ENCODE measurements around the gene TSHZ2. TPM values are rescaled to one million over a fixed set of nuclear protein-coding genes. Genes with fewer than 3 reads are reported as not detected.

TSHZ2 gene
- total and polyA plus RNA-seq, 5 donors from 2014 or later = 1.00 to 41.7 (median 2.1) TPM

DNA sequence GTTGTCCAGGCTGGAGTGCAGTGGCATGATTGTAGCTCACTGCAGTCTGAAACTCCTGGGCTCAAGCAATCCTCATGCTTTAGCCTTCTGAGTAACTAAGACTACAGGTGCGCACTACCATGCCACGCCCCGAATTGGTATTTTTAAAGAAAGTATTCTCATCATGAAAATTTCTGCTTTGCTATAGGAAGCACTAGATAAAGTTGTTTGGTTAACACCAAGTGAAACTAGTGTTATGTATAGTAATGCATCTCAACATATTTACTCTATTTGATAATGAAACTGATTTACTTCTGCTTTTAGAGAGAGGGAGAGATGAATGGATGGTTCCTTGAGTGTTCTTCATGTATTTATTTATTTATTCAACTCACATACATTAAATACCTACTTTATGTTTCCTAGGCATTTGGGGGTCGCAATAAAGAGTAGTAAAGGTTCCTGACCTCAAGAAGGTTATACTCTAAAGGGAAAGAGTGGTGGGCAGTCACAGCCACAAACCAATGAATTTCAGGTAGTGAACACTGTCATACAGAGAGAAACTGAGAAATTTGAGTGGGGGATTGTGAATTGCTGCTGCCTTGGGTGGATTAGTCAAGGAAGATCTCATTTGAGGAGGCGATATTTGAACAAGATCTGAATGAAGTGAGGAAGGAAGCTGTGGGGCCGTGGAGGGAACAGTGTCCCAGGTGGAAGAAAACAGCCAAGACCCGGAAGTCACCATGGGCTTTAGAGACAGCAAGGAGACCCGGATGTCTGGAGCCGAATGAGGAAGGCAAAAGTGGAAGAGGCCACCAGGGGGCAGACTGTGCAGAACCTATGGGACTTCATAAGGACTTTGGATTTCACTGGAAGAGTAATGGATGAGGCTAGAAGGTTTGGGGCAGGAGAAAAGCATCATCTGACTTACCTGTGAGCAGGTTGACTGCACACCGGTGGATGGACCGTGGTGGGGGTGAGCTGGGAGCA is 185.6 kb downstream of the TSHZ2 start:
- Mint-ChIP-seq H3K4me3 (peak overlapping the region in 1 of 4 donors; percentile 17), H3K36me3 (no peaks in the 10 kb centered on the region), H3K27ac (peak overlapping the region in 2 of 3 donors; percentile 4 to 38), H3K9me3 (peaks cover 0 to 1% (median 0%) of the 10 kb centered on the region in 7 donors), H3K4me1 (peaks cover 5 to 26% (median 14%) of the 10 kb centered on the region in 4 donors), H3K27me3 (no peaks in the 10 kb centered on the region)
- Histone ChIP-seq H3K27ac (ENCODE audit: insufficient read depth, low read length, poor library complexity, severe bottlenecking) (no peak overlapping the region), H3K36me3 (ENCODE audit: control insufficient read depth, insufficient read depth, low read length) (no peaks in the 10 kb centered on the region), H3K4me1 (ENCODE audit: control insufficient read depth, insufficient read depth, low read length, poor library complexity, severe bottlenecking) (no peaks in the 10 kb centered on the region), H3K9me3 (ENCODE audit: control insufficient read depth in 2 of 2, low read length in 2 of 2) (no peaks in the 10 kb centered on the region), H3K4me3 (ENCODE audit: low read depth, low read length) (no peak overlapping the region), H3K27me3 (ENCODE audit: control insufficient read depth, insufficient read depth, low read length) (no peaks in the 10 kb centered on the region)
- ATAC-seq (ENCODE audit: low read depth in 2 of 2) (no peak), DNase-seq (peak in 2 of 3 donors; percentile 13 to 45)

DNA sequence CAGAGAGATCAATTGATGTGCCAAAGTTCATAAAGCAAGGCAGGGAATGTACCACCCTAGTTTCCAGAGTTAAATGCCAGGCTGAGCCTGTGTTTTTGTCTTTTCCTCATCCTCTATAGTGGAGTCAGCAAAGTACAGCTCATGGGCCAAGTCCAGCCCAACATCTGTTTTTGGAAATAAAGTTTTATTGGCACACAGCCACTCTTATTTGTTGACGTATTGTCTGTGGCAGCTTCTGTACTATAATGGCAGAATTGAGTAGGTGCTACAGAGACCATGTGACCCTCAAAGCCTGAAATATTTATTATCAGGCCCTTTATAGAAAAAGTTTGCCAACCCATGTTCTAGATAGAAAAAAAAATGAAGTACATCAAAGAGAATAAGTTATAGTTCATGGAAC is 187.0 kb downstream of the TSHZ2 start:
- no peaks in the 10 kb centered on the region for H3K27me3 ChIP-seq (ENCODE audit: control insufficient read depth, insufficient read depth, low read length)
- Mint-ChIP-seq H3K27ac (no peak overlapping the region), H3K4me3 (no peak overlapping the region), H3K4me1 (peaks cover 5 to 22% (median 14%) of the 10 kb centered on the region in 4 donors), H3K36me3 (no peaks in the 10 kb centered on the region), H3K9me3 (peaks cover 0 to 1% (median 0%) of the 10 kb centered on the region in 7 donors), H3K27me3 (no peaks in the 10 kb centered on the region)
- no peak for ATAC-seq (ENCODE audit: low read depth in 2 of 2)
- no peak overlapping the region for H3K4me3 ChIP-seq (ENCODE audit: low read depth, low read length)
- H3K27ac ChIP-seq (ENCODE audit: insufficient read depth, low read length, poor library complexity, severe bottlenecking) = no peak overlapping the region
- no peaks in the 10 kb centered on the region for H3K4me1 ChIP-seq (ENCODE audit: control insufficient read depth, insufficient read depth, low read length, poor library complexity, severe bottlenecking)
- no peak for DNase-seq
- H3K36me3 ChIP-seq (ENCODE audit: control insufficient read depth, insufficient read depth, low read length) = no peaks in the 10 kb centered on the region
- H3K9me3 ChIP-seq (ENCODE audit: control insufficient read depth in 2 of 2, low read length in 2 of 2) = no peaks in the 10 kb centered on the region

DNA sequence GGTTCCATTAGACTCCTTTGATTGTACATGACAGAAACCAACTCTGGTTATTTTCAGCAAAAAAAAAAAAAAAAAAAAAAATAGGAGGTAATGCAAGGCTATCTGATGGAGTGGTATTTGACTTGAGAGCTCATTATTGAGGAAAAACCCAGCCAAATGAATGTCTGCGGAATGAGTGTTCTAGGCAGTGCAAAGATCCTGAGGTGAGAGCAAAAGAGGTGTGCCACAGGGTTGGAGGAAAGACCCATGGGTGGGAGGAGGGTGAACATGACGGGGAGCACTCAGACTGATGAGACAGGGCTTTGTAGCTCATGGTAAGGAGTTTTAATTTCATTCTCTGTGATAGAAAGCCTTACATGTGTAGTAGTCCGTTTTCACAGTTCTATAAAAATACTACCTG is 188.9 kb downstream of the TSHZ2 start:
- DNase-seq (no peak), ATAC-seq (ENCODE audit: low read depth in 2 of 2) (no peak)
- H3K4me3 ChIP-seq (ENCODE audit: low read depth, low read length) = no peak overlapping the region
- no peaks in the 10 kb centered on the region for H3K36me3 ChIP-seq (ENCODE audit: control insufficient read depth, insufficient read depth, low read length)
- H3K4me1 ChIP-seq (ENCODE audit: control insufficient read depth, insufficient read depth, low read length, poor library complexity, severe bottlenecking) = no peaks in the 10 kb centered on the region
- Mint-ChIP-seq H3K9me3 (peaks cover 0 to 1% (median 0%) of the 10 kb centered on the region in 7 donors), H3K27ac (no peak overlapping the region), H3K4me3 (no peak overlapping the region), H3K4me1 (peaks cover 5 to 20% (median 9%) of the 10 kb centered on the region in 4 donors), H3K36me3 (no peaks in the 10 kb centered on the region), H3K27me3 (no peaks in the 10 kb centered on the region)
- no peak overlapping the region for H3K27ac ChIP-seq (ENCODE audit: insufficient read depth, low read length, poor library complexity, severe bottlenecking)
- H3K9me3 ChIP-seq (ENCODE audit: control insufficient read depth in 2 of 2, low read length in 2 of 2) = no peaks in the 10 kb centered on the region
- H3K27me3 ChIP-seq (ENCODE audit: control insufficient read depth, insufficient read depth, low read length) = no peaks in the 10 kb centered on the region

DNA sequence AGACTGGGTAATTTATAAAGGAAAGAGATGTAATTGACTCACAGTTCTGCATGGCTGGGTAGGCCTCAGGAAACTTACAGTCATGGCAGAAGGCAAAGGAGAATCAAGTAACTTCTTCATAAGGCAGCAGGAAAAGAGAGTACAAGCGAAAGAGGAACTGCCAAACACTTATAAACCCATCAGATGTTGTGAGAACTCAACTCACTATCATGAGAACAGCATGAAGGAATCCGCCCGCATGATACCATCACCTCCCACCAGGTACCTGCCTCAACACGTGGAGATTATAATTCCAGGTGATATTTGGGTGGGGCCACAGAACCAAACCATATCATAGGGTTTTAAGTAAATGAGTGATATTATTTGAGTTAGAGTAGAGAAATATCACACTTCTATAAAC is 189.3 kb downstream of the TSHZ2 start:
- H3K9me3 ChIP-seq (ENCODE audit: control insufficient read depth in 2 of 2, low read length in 2 of 2) = no peaks in the 10 kb centered on the region
- no peaks in the 10 kb centered on the region for H3K36me3 ChIP-seq (ENCODE audit: control insufficient read depth, insufficient read depth, low read length)
- no peaks in the 10 kb centered on the region for H3K27me3 ChIP-seq (ENCODE audit: control insufficient read depth, insufficient read depth, low read length)
- DNase-seq (no peak), ATAC-seq (ENCODE audit: low read depth in 2 of 2) (no peak)
- H3K4me3 Mint-ChIP-seq = no peak overlapping the region
- no peaks in the 10 kb centered on the region for H3K4me1 ChIP-seq (ENCODE audit: control insufficient read depth, insufficient read depth, low read length, poor library complexity, severe bottlenecking)
- H3K27me3 Mint-ChIP-seq = no peaks in the 10 kb centered on the region
- peaks cover 0 to 1% (median 0%) of the 10 kb centered on the region in 7 donors for H3K9me3 Mint-ChIP-seq
- peaks cover 5 to 16% (median 9%) of the 10 kb centered on the region in 4 donors for H3K4me1 Mint-ChIP-seq
- no peaks in the 10 kb centered on the region for H3K36me3 Mint-ChIP-seq
- H3K27ac ChIP-seq (ENCODE audit: insufficient read depth, low read length, poor library complexity, severe bottlenecking) = no peak overlapping the region
- H3K4me3 ChIP-seq (ENCODE audit: low read depth, low read length) = no peak overlapping the region
- no peak overlapping the region for H3K27ac Mint-ChIP-seq

DNA sequence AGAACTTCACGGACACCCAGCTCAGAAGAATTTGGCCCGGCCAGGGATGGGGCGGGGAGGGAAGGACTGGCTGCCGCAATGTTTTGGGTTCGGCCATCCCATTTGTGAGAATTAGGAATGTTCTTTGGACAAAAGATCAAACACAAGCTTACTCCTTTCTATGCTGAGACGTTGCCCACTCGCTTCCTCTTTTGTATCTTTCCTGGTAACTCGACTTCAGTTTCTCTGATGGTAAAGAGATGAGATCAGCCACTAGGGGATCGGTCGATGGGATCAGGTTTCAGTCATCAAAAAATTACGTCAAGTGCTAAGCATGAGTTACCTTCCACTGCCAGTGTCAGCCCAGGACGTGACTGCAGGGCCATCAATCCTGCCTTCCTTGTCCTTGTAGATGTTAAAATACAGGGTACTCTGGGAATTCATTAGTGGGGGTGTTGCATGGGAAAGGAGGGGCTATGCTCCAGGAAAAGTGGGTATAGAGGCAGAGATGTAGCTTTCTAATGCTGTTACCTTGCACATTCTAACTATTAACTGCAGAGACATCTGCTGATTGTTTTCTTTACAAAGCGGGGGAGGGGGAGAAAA is 190.2 kb downstream of the TSHZ2 start:
- Mint-ChIP-seq H3K27ac (no peak overlapping the region), H3K4me3 (no peak overlapping the region), H3K27me3 (no peaks in the 10 kb centered on the region), H3K36me3 (no peaks in the 10 kb centered on the region), H3K9me3 (peaks cover 0 to 3% (median 0%) of the 10 kb centered on the region in 7 donors), H3K4me1 (peaks cover 5 to 12% (median 8%) of the 10 kb centered on the region in 4 donors)
- DNase-seq = no peak
- no peaks in the 10 kb centered on the region for H3K9me3 ChIP-seq (ENCODE audit: control insufficient read depth in 2 of 2, low read length in 2 of 2)
- ATAC-seq (ENCODE audit: low read depth in 2 of 2) = no peak
- H3K27ac ChIP-seq (ENCODE audit: insufficient read depth, low read length, poor library complexity, severe bottlenecking) = no peak overlapping the region
- no peaks in the 10 kb centered on the region for H3K4me1 ChIP-seq (ENCODE audit: control insufficient read depth, insufficient read depth, low read length, poor library complexity, severe bottlenecking)
- H3K4me3 ChIP-seq (ENCODE audit: low read depth, low read length) = no peak overlapping the region
- H3K36me3 ChIP-seq (ENCODE audit: control insufficient read depth, insufficient read depth, low read length) = no peaks in the 10 kb centered on the region
- H3K27me3 ChIP-seq (ENCODE audit: control insufficient read depth, insufficient read depth, low read length) = no peaks in the 10 kb centered on the region

DNA sequence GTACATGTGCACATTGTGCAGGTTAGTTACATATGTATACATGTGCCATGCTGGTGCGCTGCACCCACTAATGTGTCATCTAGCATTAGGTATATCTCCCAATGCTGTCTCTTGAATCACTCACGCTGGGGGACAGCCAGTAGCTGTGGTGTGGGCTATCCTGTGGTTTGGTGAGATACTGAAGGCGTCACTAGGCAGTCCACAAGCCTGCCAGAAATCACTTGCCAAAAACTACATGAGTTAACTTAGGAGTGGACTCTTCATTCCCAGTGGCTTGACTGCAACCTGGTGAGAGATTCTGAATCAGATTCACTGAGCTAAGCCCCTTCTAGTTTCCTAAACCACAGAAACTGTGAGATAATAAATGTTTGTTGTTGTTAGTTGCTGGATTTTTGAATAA is 191.3 kb downstream of the TSHZ2 start:
- Mint-ChIP-seq H3K9me3 (peaks cover 0 to 3% (median 0%) of the 10 kb centered on the region in 7 donors), H3K36me3 (no peaks in the 10 kb centered on the region), H3K27ac (no peak overlapping the region), H3K4me1 (peaks cover 0 to 5% (median under 1%) of the 10 kb centered on the region in 4 donors), H3K27me3 (no peaks in the 10 kb centered on the region), H3K4me3 (no peak overlapping the region)
- DNase-seq = no peak
- Histone ChIP-seq H3K27me3 (ENCODE audit: control insufficient read depth, insufficient read depth, low read length) (no peaks in the 10 kb centered on the region), H3K4me1 (ENCODE audit: control insufficient read depth, insufficient read depth, low read length, poor library complexity, severe bottlenecking) (no peaks in the 10 kb centered on the region), H3K4me3 (ENCODE audit: low read depth, low read length) (no peak overlapping the region), H3K9me3 (ENCODE audit: control insufficient read depth in 2 of 2, low read length in 2 of 2) (no peaks in the 10 kb centered on the region), H3K27ac (ENCODE audit: insufficient read depth, low read length, poor library complexity, severe bottlenecking) (no peak overlapping the region), H3K36me3 (ENCODE audit: control insufficient read depth, insufficient read depth, low read length) (no peaks in the 10 kb centered on the region)
- no peak for ATAC-seq (ENCODE audit: low read depth in 2 of 2)

DNA sequence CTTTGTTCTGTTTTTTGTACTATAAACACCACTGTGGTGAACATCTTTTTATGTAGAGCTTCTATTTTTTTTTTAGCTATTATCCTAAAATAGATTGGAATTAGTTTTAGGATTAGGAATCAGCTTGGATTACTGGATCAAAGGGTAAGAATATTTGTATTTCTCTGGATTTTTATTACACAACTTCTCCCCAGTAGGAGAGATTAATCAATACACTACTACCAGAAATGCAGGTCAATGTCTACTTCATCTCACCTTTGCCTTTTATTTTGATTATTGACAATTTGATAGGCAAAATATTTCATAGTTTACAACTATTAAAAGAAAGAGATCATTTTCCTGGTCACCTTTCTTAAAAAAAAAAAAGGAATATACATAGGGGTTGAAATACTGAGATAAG is 191.9 kb downstream of the TSHZ2 start:
- Histone ChIP-seq H3K4me1 (ENCODE audit: control insufficient read depth, insufficient read depth, low read length, poor library complexity, severe bottlenecking) (no peaks in the 10 kb centered on the region), H3K9me3 (ENCODE audit: control insufficient read depth in 2 of 2, low read length in 2 of 2) (no peaks in the 10 kb centered on the region), H3K4me3 (ENCODE audit: low read depth, low read length) (no peak overlapping the region), H3K27ac (ENCODE audit: insufficient read depth, low read length, poor library complexity, severe bottlenecking) (no peak overlapping the region), H3K27me3 (ENCODE audit: control insufficient read depth, insufficient read depth, low read length) (no peaks in the 10 kb centered on the region), H3K36me3 (ENCODE audit: control insufficient read depth, insufficient read depth, low read length) (no peaks in the 10 kb centered on the region)
- no peak overlapping the region for H3K27ac Mint-ChIP-seq
- H3K9me3 Mint-ChIP-seq = peaks cover 0 to 3% (median 0%) of the 10 kb centered on the region in 7 donors
- ATAC-seq (ENCODE audit: low read depth in 2 of 2) (no peak), DNase-seq (no peak)
- peaks cover 0 to 5% (median under 1%) of the 10 kb centered on the region in 4 donors for H3K4me1 Mint-ChIP-seq
- H3K36me3 Mint-ChIP-seq = no peaks in the 10 kb centered on the region
- no peaks in the 10 kb centered on the region for H3K27me3 Mint-ChIP-seq
- H3K4me3 Mint-ChIP-seq = no peak overlapping the region
